Fibroblast of skin of right biceps (primary cell): ENCODE results near the gene PSMA7.

Experiments
- DNase-seq: peaks from one replicate; pipeline ENCODE4 v3.0.0-alpha.2; 2013

The PSMA7 gene

GRCh38 chr20:62135573-62136266, 7.5 kb downstream of the PSMA7 start:
- no peak for DNase-seq

- no peak for DNase-seq
These were observed 8.4 kb downstream of the PSMA7 start for GRCh38 chr20:62134735-62135231.

DNA sequence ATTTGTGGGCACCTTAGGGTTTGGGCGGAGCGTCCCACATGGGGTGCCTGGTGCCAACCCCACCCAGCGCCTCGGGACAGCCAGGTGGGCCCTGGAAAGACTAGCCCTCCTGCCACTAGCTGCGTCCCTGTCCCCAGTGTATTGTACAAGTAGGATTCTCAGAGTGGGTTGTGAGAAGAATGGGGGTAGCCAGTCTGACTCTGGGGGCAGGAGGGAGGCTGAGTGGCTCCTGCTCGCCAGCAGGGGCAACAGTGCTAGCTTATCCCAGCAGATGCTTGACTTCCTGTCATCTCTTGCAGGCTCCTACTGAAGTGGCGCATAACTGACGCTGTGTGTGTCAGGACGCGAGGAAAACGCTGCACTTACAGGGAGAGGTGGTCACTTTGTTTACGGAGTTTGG, 9.3 kb downstream of the PSMA7 start:
- DNase-seq, result no peak

DNA sequence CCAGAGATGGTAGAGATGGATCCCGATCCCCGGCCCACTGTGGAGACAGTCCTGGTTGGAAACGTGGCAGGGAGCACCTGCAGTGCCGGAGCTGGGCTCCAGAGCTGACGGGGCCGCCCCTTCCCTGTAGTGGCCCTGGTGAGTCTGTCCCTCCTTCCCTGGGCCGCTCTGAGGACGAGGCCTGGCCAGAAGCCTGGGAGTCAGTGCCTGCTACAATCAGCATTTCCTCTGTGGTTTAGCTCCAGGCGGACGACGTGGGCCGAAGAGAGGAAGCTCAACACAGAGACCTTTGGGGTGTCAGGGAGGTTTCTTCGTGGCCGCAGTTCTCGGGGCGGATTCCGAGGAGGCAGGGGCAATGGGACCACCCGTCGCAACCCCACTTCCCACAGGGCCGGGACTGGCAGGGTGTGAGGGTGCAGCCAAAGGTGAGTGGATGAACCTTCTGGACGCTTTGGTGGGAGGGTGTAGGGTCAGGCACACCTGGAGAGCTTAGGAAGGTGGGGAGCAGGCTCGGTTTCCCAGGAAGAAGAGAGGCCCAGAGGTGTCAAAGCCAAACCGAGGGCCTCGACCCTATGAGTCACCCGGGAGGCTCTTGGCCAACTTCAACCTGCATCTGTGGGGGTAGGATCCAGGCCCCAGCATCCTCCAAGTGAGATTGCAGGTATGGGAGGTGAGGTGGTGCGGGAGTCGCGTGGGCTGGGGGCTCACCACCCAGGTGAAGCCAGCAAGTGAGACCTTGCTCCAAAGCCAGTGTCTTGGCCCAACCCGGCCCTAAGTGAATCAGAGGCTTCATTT, 9.9 kb downstream of the PSMA7 start:
- no peak for DNase-seq

DNA sequence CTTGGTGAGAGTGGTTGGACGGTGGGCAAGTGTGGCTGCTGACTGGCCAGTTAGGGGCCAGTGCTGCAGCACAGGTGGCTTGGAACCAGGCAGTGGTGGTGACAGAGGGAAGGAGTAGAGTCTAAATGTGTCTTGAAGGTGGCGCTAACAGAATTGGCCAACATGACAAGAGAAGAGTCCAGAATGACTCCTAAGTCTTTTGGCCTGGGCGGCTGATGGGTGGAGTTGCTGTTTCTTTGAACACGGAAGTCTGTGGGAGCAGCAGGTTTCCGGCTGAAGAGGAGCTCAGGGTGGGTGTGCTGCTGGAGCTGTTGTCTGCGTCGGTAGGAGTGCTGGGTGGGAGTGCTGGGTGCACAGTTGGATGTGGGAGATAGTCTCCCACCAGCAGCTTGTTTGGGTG, 10.8 kb downstream of the PSMA7 start:
- no peak for DNase-seq

DNA sequence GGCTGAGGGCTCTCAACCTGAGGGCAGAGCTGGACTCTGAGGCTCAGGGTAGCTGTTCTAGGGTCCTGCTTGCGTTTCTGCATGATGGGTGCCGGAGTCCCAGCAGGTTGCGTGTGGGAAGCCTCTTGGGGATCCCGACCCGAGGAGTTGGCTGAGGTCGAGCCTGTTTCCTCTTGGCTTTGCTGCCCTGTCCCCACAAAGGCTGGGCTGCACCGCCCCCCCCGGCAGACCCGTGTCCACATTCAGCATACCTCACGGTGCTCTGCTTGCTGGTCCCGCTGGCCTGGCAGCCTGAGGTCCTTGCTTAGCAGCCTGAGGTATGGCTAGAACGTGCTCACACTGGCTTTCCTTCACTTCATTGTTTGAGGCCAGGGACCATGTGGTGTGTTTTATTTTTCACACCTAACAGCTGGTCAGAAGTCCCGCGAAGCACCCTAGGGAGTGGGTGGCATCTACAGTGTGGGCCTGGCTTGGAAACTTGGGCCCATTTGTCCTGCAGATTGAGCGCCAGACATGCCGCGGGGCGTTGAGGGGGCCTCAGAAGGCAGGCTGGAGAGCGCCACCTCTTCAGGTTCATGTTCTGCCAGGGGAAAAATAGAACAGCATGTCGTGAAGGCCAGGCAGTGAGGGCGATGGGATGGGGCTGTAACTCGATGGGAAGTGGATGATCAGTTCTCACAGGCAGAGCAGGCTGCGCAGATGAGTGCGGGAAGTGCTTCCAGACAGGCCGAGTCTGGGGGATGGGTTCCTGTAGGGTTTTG, 11.5 kb downstream of the PSMA7 start:
- DNase-seq, result no peak

DNA sequence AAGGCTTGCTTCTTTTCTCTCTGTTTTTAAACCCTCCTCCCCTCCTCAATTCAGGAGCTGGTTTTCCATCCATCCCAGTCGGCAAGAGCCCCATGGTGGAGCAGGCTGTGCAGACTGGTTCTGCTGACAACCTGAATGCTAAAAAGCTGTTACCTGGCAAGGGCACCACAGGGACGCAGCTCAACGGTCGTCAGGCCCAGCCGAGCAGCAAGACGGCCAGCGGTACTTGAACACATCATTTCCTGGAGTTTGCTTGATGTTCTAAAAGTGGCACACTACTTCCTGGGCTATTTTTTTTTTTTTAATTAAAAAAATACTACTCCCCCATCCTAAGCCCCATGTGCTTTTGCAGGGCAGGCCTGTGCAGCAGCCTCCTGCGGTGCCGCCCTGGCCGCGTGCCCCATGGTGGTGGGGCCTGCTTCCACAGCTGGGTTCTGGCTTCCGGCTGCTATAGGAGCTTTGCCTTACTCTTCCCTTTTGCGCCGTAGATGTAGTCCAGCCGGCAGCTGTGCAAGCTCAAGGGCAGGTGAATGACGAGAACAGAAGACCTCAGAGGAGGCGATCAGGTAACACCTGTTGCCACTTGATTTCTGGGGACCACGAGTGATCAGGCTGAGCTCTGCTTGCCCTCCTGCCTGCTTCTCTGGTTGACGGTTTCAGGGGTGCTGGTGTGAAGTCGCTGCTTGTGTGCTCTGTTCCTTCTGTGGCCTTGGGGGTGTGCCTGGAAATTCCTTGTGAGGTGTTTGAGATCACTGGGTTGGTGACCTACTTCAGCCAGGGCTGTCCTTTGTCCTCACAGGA, 13.3 kb downstream of the PSMA7 start:
- DNase-seq, result no peak

- no peak for DNase-seq
These were observed 14.7 kb downstream of the PSMA7 start for GRCh38 chr20:62128502-62128901.

DNA sequence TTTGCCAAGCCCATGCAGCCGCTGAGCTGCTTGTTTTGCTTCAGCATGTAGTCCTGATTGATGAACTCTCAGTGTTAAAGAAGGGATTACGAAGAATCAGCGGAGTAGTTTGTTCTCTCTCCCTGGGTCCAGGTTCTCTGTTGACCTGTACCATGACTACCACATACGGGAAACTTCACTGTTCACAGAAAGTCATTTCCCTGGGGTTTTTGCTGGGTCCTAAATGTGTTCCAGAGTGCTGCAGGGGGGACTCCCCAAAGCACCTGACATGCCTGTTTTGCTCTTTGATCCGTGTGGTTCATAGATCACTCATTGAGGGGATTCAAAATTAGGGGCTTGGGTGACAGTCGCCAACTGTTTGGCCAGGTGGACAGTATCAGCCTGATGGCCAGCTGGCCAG, 15.4 kb downstream of the PSMA7 start:
- DNase-seq, result no peak

GRCh38 chr20:62126141-62126540, 17.1 kb downstream of the PSMA7 start:
- DNase-seq, result no peak

- peak; percentile 17 for DNase-seq
These were observed 19.6 kb downstream of the PSMA7 start for GRCh38 chr20:62123450-62124118.

GRCh38 chr20:62122654-62123449, 20.3 kb downstream of the PSMA7 start:
- DNase-seq, result peak; percentile 37

GRCh38 chr20:62121776-62122653, 21.2 kb downstream of the PSMA7 start, which contains the start of gene LSM14B:
TSS of gene LSM14B (plus strand) at chr20:62122475. CDS start at chr20:62122667, 192 bp downstream.
- peak; percentile 98 for DNase-seq

- no peak for DNase-seq
These were observed 22.0 kb downstream of the PSMA7 start for GRCh38 chr20:62120990-62121775.

- no peak for DNase-seq
These were observed 22.8 kb downstream of the PSMA7 start for GRCh38 chr20:62120365-62120762.

GRCh38 chr20:62119591-62120364, 23.4 kb downstream of the PSMA7 start:
- no peak for DNase-seq

DNA sequence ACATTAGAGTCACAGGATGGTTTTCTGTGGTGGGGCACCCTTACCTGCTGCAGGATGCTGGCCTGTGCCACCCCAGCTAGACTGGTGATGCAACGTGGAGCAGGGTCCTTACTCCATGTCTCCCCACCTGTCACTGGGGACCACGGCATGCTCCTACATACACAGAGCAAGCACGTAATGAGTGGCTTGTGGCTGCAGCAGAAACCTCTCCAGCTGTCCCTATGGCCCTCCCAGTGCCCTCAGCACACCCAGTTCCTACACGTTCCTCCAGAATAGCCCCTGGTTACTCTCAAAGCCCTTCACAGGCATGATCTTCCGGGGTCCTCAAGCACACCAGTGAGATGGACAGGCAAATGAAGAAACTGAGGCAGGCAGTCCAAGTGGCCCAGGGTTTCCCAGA, 24.1 kb downstream of the PSMA7 start:
- no peak for DNase-seq
